ENCODE results near the gene CYP2R1. TPM values are rescaled to one million over a fixed set of nuclear protein-coding genes. Genes with fewer than 3 reads are reported as not detected.

The CYP2R1 gene
- total RNA-seq, 2 donors from 2014 or later = 9.2 to 14.8 TPM

- intact Hi-C loops (cut with DNase I) = no loop called here
- no peak for DNase-seq (ENCODE audit: low spot score)
These were observed 50.0 kb downstream of the CYP2R1 start for GRCh38 chr11:14842002-14842401.

DNA sequence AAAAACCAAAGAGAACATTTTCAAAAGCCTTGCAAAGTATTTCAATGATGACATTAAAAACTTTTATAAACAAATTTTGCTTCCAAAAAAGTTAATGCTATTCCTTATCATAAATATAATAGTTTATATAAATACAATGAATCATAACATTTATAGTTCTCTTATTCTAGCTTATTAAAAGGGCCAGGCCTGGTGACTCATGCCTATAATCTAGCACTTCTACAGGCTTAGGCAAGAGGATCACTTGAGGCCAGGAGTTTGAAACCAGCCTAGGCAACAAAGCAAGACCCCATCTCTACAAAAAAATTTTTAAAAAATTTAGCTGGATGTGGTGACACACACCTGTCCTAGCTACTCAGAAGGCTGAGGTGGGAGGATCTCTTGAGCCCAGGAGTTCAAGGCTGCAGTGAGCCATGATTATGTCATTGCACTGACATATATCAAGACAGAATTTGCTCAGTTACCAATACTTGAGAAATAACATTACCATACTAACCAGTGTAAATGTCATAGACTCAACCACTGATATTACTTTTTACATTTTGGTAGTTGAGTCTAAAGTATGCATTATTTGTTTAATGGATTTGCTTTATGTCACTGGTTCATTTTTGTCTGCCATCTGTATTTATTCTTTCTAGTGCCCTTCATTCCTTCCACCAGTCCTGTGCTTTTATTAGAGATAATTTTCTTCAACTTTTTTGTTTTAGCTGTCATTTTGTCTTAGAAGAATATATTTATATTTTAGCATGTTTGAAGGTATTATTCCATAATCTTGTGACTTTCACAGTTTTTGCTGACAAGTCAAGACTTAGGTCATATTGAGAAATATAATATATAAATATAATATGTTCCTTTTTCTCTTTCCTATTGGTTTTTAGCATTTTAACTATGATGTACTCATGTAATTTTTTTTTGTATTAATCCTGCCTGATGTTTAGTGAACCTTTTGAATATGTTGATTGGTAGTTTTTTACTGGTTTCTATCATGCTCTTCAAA is 56.2 kb downstream of the CYP2R1 start:
- DNase-seq (ENCODE audit: low spot score) = no peak
- intact Hi-C loops (cut with DNase I) = no loop called here

Other genes with a start within 250 kb of the CYP2R1 start
- 1 to 10 TPM; 2.1 to 2.8 TPM for gene PDE3B, start 248.4 kb downstream of the CYP2R1 start, total RNA-seq
- not detected for gene CALCA, start 80.1 kb upstream of the CYP2R1 start, total RNA-seq
- not detected for gene CALCB, start 181.4 kb upstream of the CYP2R1 start, total RNA-seq
- under 1 TPM; 0.14 to 0.23 TPM for gene INSC, start 222.7 kb upstream of the CYP2R1 start, total RNA-seq